ENCODE measurements around the gene HS3ST3A1. TPM values are rescaled to one million over a fixed set of nuclear protein-coding genes. Genes with fewer than 3 reads are reported as not detected.

Gene HS3ST3A1
- total and polyA plus RNA-seq, 2 experiments from 2014 or later: 5.4 to 24.1 TPM

- Histone ChIP-seq H2AFZ (no peak overlapping the region), H3K4me2 (no peak overlapping the region), H3K27me3 (ENCODE audit: insufficient read depth) (no peaks in the 10 kb centered on the region), H3K27ac (ENCODE audit: low read depth) (no peak overlapping the region), H3K79me2 (replicated peaks; ENCODE audit: insufficient read depth) (peaks cover 31% of the 10 kb centered on the region), H3F3A (replicated peaks; ENCODE audit: low read depth) (no peaks in the 10 kb centered on the region), H4K20me1 (replicated peaks; ENCODE audit: insufficient read depth) (no peaks in the 10 kb centered on the region), H3K4me1 (ENCODE audit: insufficient read depth) (peaks cover 20% of the 10 kb centered on the region; the same call in 1 of the 2 replicates), H3K4me3 (no peak overlapping the region), H3K36me3 (ENCODE audit: insufficient read depth) (no peaks in the 10 kb centered on the region), H3K9me2 (ENCODE audit: insufficient read depth) (no peaks in the 10 kb centered on the region)
- no peak for DNase-seq (ENCODE audit: low spot score)
- H3K4me3 Mint-ChIP-seq: no peak overlapping the region
- H3K4me1 Mint-ChIP-seq: peaks cover 18% of the 10 kb centered on the region
- no peak for TF ChIP-seq ZNF331 (CRISPR knock-in tag; IDR thresholded peaks at IDR 0.05; ENCODE audit: low read depth)
- no peak for TF ChIP-seq NANOG (IDR thresholded peaks at IDR 0.05; ENCODE audit: borderline replicate concordance)
- TF ChIP-seq CREB1 (CRISPR knock-in tag; IDR thresholded peaks at IDR 0.05; ENCODE audit: low read depth): no peak
- TF ChIP-seq CTCF (conservative IDR thresholded peaks at IDR 0.05; ENCODE audit: low read depth in 2 of 2): no peak
- no peak for TF ChIP-seq STAT1 (IDR thresholded peaks at IDR 0.05; ENCODE audit: unreplicated experiment)
- TF ChIP-seq EZH2phosphoT487 (IDR thresholded peaks at IDR 0.05; ENCODE audit: unreplicated experiment): no peak
- no peak for TF ChIP-seq ZNF462 (CRISPR knock-in tag; IDR thresholded peaks at IDR 0.05)
- TF ChIP-seq EZH2 (IDR thresholded peaks at IDR 0.05; ENCODE audit: low read depth, unreplicated experiment): no peak
- TF ChIP-seq POLR2AphosphoS5 (IDR thresholded peaks at IDR 0.05; ENCODE audit: low read depth): no peak
- no peak for TF ChIP-seq JUNB (IDR thresholded peaks at IDR 0.05; ENCODE audit: unreplicated experiment)
- TF ChIP-seq ETS1 (IDR thresholded peaks at IDR 0.05): no peak
- TF ChIP-seq ZNF114 (CRISPR knock-in tag; IDR thresholded peaks at IDR 0.05): no peak
- no peak for TF ChIP-seq REST (IDR thresholded peaks at IDR 0.05; ENCODE audit: unreplicated experiment)
- no peak for ATAC-seq
- H3K27me3 Mint-ChIP-seq (ENCODE audit: insufficient read depth, low read depth, poor library complexity): peaks cover 2% of the 10 kb centered on the region
- H3K9me3 Mint-ChIP-seq: no peaks in the 10 kb centered on the region; the same call in 2 of the 3 replicates
- H3K36me3 Mint-ChIP-seq (ENCODE audit: low read depth): peaks cover 6% of the 10 kb centered on the region; the same call in 1 of the 3 replicates
- no peak overlapping the region for H3K27ac Mint-ChIP-seq
Measured at GRCh38 chr17:13583996-13584700, 17.6 kb downstream of the HS3ST3A1 start.
